ENCODE results near the gene MNX1.

DNA sequence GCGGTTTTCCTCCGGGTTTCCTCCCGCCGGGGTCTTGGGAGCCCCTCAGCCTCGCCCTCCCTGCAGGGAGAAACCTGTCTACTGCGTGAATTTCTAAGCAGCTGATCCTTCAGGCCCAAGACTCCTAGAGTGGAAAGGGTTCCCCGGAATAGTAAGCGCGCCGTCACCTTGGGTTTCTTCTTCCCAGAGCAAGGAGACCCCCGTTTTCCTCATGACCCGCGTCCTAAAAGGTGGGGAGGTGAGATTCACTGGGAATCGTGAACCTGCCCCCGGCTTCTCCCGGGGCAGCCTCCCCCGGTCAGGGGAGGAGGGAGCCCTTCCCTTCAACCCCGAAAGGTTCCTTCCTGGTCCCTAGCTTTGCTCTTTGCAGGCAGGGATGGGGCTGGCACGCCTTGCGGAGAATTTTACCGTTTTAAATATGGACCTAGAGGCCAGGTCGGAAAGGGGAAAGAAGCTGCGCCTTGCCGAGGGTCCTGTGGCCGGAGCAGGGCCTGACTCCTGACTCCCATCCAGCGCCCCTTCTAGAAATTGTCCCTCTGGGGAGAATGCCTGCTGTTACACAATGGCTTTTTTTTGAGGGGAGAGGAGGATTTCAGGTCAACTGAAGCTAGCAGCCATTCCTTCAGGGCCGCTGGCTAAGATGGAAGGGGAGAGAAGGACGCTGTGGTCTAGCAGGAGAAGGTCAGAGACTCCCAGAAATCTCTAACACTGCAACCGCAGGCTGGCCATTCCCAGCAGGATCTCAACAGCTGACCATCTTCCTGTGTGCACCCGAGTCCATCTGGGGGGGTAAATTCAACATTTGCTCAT is 11.6 kb upstream of the MNX1 start:
- TF ChIP-seq CTCF (IDR thresholded peaks at IDR 0.05) (no peak), POLR2A (IDR thresholded peaks at IDR 0.05) (no peak), EP300 (IDR thresholded peaks at IDR 0.05) (no peak)

Measured in tibial nerve (tissue), 4 donors.